Cardiac septum (tissue), 1 donor: ENCODE results near the gene DOLPP1. TPM values are rescaled to one million over a fixed set of nuclear protein-coding genes. Genes with fewer than 3 reads are reported as not detected.
"Not testable (repeated sequence)": the region's sequence is repeated elsewhere in the genome, so short reads cannot be mapped to it uniquely, and the experiment has no call there.

ENCODE experiments used
- DNase-seq: peaks from one replicate; pipeline ENCODE4 v3.0.0-alpha.2; 2020; ENCODE audit warnings: low spot score
- intact Hi-C: fragments of 100-400 bp; cut with DNase I; formaldehyde crosslinking; loops from one replicate; pipeline ENCODE4 v1.14.0; 2022
- total RNA-seq: library from RNA; stranded (reverse); fragmentation: NEBNext Ultra II Directional; extraction: Animal tissue kit (Norgen Biotek cat#: 25700); gene quantifications from one replicate; pipeline ENCODE4 v1.2.1, GENCODE V29; 2021
- donor health status: DM: no; HTN: no; CAD: no.

The DOLPP1 gene
- total RNA-seq, 1 donor from 2014 or later, result 4.8 TPM

- intact Hi-C loops, result no loop called here
- no peak for DNase-seq
Observed at GRCh38 chr9:129108083-129108804, 27.3 kb downstream of the DOLPP1 start.

- no peak for DNase-seq
Observed at GRCh38 chr9:129108805-129109536, 28.1 kb downstream of the DOLPP1 start.

GRCh38 chr9:129109537-129109903 is 28.6 kb downstream of the DOLPP1 start:
- DNase-seq, result no peak
- intact Hi-C loops, result no loop called here

More at GRCh38 chr9:129108805-129109536, 28.1 kb downstream of the DOLPP1 start:
- intact Hi-C loops, result no loop called here

DNA sequence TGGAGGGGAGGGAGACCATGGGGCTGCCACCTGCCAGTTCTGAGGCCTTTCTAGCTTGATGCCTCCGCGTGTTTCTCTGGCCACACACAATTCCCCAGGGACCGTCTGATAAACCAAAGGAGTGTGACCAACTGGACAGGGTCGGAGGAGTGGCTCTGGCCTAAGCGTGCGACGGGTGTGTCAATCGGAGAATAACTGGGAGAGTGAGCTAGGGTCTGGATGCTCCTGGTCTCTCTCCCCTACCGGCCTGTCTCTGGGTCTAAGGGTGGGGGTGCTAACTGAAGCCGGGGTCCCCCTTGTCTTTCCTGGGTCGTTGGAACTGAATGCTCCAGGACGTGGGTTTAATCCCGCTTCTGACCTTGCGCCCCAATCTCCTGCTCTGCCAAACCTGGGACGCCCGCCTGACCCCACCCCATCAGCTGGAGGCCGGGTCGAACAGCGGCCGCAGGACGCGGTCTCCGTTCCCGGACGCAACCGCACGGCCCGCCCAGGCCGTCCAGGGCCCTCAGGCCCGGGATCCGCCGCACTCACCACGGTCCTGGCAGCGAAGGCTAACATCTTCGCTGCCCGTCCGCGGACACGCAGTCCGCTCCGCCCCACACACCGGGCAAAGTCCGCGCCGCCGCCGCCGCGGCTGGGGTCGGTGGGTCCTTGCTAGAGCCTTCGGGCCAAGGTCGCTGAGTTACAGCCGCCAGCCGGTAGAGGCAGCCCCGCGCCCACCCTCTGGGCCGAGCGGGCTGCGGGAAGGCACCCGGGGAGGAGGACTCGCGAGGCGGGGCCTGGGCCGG is 29.2 kb downstream of the DOLPP1 start:
- DNase-seq, result no peak
- intact Hi-C loops, result loop anchor here (2.0 kb wide), 1 partner anchor 73 kb away; the partner anchor contains the start of gene MIGA2

DNA sequence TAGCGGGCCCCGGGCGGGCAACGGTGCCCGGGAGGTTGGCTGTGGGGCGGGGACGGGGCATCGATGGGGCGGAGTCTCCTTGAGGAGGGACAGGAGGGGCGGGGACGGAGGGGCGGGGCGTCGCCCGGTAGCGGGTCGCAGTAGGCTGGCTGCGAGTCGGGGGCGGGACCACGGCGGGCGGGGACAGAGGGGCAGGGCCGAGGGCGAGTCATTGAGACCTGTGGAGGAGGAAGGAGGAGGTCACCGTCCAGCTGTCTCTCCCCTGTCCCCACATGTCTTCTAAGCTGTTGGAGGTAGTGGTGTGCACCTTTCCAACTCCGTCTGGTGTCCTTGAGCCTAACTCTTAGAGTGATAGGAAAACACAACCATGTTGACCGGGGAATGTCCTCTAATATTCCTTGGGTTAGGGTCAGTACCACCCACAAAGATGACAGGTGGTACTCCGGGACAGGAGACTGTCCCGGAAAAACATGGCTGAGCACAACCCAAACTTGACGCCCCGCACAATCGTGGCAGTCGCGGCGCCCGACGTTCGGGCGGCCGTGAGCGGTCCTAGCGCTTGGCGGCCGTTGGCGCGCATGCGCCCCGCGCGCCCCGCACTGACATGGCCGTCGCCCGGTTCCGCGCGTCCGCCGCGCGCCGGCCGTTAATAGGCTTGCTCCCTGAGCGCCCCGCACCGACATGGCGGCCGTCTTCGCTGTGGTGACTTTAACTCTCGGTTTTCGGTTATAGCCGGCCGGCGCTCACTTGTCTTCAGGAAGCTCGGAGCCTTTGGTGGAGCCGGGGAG is 30.0 kb downstream of the DOLPP1 start, which contains the start of the genes CRAT and PTPA:
CRAT (minus strand) TSS at position 54 of the 788 bp plus-strand sequence. CDS start 284 bp downstream, outside the sequence.
PTPA (plus strand) TSS at position 676 of the 788 bp plus-strand sequence. CDS start 186 bp downstream, outside the sequence.
- peak; percentile 100 for DNase-seq
- intact Hi-C loops, result loop anchor here (2.0 kb wide), 1 partner anchor 74 kb away; the partner anchor contains the start of gene MIGA2

DNA sequence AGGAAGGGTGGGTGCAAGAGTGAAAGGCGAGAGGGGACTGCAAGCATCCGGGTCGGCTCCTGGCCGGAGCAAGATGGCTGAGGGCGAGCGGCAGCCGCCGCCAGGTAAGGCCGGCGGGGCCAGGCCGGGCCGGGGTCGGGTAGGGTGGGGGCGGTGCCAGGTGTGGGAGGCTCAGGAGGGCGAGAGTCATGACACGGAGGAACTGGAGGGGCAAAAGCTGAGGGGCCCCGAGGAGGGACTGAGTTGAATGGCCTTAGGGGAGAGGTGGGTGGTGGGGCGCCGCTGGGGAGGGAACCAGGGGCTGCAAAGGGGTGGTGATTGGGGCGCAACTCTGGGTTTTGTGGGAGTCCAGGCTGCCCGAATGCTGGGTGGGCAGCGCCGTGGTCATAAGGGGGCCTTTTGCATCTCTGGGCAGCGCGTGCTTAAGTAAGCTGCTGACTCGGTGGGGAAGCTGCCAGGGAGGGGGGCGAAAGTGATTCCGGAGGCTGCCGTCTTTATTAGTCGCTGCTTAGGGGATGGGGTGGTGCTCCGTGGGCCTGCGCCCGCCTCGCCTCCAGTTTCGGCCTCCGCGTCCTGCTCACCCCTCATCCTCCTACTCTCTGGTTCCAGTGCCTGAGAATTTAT is 30.7 kb downstream of the DOLPP1 start:
- intact Hi-C loops, result loop anchor here (2.0 kb wide), 1 partner anchor 75 kb away; the partner anchor contains the start of gene MIGA2
- DNase-seq, result peak; percentile 83

DNA sequence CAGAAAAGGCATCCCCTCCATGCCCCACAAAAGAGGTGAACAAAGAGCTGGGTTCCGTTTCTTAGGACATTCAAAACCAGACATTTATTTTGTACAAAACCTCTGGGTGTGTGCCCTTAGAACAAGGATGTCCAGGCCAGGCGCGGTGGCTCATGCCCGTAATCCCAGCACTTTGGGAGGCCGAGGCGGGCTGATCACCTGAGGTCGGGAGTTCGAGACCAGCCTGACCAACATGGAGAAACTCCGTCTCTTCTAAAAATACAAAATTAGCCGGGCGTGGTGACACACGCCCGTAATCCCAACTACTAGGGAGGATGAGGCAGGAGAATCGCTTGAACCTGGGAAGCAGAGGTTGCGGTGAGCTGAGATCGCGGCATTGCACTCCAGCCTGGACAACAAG is 31.6 kb downstream of the DOLPP1 start:
- intact Hi-C loops, DNase-seq: not testable (repeated sequence)

GRCh38 chr9:129113645-129114304 is 32.9 kb downstream of the DOLPP1 start:
- no peak for DNase-seq
- intact Hi-C loops, result no loop called here

DNA sequence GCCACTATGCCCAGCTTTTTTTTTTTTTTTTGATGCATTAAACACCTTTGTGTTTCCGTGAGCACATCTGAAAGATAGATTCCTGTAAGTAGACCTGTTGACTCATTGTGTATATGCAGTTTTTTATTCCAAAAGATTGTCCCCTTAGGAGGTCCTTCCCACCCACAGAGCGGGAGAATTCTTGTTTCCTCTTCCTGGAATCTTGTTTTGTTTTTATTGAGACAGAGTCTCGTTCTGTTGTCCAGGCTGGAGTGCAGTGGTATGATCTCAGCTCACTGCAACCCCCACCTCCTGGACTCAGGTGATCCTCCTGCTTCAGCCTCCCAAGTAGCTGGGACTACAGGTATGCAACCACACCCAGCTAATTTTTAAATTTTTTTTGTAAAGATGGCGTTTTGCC is 37.9 kb downstream of the DOLPP1 start:
- DNase-seq, result no peak
- intact Hi-C loops, result no loop called here

DNA sequence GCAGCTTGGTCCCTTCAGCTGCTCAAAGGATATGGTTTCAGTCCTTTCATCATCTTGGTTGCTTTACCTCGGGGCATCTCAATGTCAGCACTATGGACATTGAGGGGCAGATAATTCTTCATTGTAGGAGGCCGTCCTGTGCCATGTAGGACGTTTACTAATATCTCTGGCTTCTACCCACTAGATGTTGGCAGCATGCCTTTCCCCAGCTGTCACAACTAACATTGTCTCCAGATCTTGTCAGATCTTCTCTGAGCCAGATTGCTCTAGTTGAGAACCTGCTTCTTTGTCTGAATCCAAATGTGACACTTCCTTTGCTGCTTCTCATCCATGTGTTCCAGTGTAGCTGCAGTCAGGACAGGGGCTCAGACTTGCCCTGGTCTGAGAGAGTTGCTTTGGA is 40.6 kb downstream of the DOLPP1 start:
- no peak for DNase-seq
- intact Hi-C loops, result no loop called here

DNA sequence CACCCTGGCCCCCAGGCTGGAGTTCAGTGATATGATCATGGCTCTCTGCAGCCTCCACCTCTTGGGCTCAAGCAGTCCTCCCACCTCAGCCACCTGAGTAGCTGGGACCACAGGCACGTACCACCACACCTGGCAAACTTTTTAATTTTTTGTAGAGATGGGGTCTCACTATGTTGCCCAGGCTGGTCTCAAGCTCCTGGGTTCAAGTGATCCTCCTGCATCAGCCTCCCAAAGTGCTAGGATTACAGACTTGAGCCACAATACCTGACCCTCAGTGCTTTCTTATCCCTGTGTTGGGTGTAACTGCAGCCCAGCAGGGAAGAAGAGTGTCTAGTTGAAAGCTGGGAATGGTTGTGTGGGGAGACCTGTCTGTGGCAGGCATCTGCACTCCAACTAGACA is 41.2 kb downstream of the DOLPP1 start:
- no peak for DNase-seq
- intact Hi-C loops, result no loop called here

- DNase-seq, intact Hi-C loops: not testable (repeated sequence)
Observed at GRCh38 chr9:129122976-129123375, 42.1 kb downstream of the DOLPP1 start.

- intact Hi-C loops, result no loop called here
- no peak for DNase-seq
Observed at GRCh38 chr9:129124506-129125069, 43.7 kb downstream of the DOLPP1 start.

DNA sequence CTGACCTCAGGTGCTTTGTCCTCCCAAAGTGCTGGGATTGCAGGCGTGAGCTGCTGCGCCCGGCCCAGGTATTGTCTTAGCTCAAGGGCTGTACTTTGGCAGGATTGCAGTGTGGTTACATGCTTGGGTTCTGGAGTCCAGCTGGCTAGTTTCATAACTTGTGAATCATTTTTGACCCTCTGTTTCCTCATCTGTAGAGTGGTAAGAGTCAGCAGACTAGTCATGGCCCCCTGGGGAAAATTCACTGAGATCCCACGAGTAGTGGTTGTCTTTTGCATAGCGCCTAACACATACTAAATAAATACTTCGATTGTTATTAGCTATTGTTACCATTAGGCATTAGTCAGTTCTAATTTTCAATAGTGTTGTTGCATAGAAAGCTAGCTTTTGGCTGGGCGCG is 44.6 kb downstream of the DOLPP1 start:
- DNase-seq, result no peak
- intact Hi-C loops, result no loop called here

- intact Hi-C loops, result no loop called here
- DNase-seq, result no peak
Observed at GRCh38 chr9:129126749-129127618, 46.1 kb downstream of the DOLPP1 start.

GRCh38 chr9:129128689-129129088 is 47.8 kb downstream of the DOLPP1 start:
- DNase-seq, result no peak
- intact Hi-C loops, result no loop called here

DNA sequence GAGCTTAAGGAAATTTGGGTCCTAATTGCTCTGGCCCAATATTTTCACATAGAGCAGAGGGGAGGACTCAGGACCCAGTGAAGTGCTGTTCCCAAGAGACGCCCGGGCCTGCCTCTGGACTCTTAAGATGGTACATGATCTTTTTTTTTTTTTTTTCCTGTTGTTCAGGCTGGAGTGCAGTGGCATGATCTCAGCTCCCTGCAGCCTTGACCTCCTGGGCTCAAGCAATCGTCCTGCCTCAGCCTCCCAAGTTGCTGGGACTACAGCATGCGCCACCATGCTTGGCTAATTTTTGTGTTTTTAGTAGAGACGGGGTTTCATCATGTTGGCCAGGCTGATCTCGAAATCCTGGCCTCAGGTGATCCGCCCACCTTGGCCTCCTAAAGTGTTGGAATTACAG is 49.4 kb downstream of the DOLPP1 start:
- intact Hi-C loops, result loop anchor here (5.0 kb wide), 1 partner anchor 657 kb away; no protein-coding TSS in a partner anchor
- DNase-seq, result not testable (repeated sequence)
